Central memory CD8-positive, alpha-beta T cell (primary cell): ENCODE measurements around the gene LGALS14.
"Not testable (repeated sequence)": the region's sequence is repeated elsewhere in the genome, so short reads cannot be mapped to it uniquely, and the experiment has no call there.

Experiments
- ATAC-seq: fragments of 150-1000 bp; cut with Tn5 transposase; replicated peaks from 2 replicates; pipeline ENCODE4 v1.10.0; 2022; ENCODE audit warnings: mild to moderate bottlenecking, moderate FRiP score, moderate number of reproducible peaks; ENCODE audit not compliant: poor library complexity, severe bottlenecking; ENCODE audit errors: extremely low read depth
- DNase-seq, 2 donors: peaks; one replicate each; pipeline ENCODE4 v3.0.0; 2021; ENCODE audit warnings: low spot score in 2 of 2
- H3K27ac Mint-ChIP-seq: one replicate; pipeline ENCODE4 v1.8.0; 2022; ENCODE audit warnings: low read depth, mild to moderate bottlenecking, moderate library complexity, mixed read lengths
- H3K27me3 Mint-ChIP-seq: one replicate; pipeline ENCODE4 v1.8.0; 2022; ENCODE audit warnings: mixed read lengths
- H3K36me3 Mint-ChIP-seq: one replicate; pipeline ENCODE4 v1.8.0; 2022; ENCODE audit warnings: mild to moderate bottlenecking, moderate library complexity, mixed read lengths; ENCODE audit not compliant: insufficient read depth
- H3K4me1 Mint-ChIP-seq: one replicate; pipeline ENCODE4 v1.8.0; 2022; ENCODE audit warnings: mixed read lengths
- H3K4me3 Mint-ChIP-seq: one replicate; pipeline ENCODE4 v1.8.0; 2022; ENCODE audit warnings: mild to moderate bottlenecking, moderate library complexity, mixed read lengths
- H3K9me3 Mint-ChIP-seq: one replicate; pipeline ENCODE4 v1.8.0; 2022; ENCODE audit warnings: mixed read lengths

The LGALS14 gene

DNA sequence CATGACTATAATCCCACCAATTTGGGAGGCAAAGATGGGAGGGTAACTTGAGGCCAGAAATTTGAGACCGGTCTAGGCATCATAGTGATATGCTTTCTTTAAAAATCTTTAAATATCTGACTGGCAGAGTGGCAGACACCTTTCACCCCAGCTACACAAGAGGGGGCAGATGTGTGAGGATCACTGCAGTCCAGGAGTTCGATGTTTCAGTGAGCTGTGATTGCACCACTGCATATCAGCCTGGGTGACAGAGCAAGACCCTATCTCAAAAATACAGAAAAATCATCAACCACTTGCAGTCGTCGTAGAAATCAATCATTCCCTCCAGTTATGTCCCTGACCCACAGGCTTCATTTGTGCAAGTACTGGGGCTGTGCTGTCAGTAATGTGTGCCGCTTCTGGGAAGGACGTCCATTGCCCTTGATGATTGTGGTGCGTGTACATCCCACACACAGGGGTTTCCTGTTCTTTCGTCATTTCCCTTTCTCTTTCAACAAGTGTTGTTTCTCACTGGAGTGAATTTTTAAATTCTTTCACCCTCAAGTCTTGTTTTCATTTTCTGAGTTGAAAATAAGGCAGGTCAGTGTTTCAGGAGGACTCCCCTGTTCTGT lies 1.4 kb downstream of the LGALS14 start:
- H3K27ac Mint-ChIP-seq: no peak overlapping the region
- no peaks in the 10 kb centered on the region for H3K9me3 Mint-ChIP-seq
- DNase-seq: no peak
- H3K36me3 Mint-ChIP-seq: peaks cover 3% of the 10 kb centered on the region
- H3K27me3 Mint-ChIP-seq: peaks cover 17% of the 10 kb centered on the region
- no peaks in the 10 kb centered on the region for H3K4me1 Mint-ChIP-seq
- no peak overlapping the region for H3K4me3 Mint-ChIP-seq
- no peak for ATAC-seq

DNA sequence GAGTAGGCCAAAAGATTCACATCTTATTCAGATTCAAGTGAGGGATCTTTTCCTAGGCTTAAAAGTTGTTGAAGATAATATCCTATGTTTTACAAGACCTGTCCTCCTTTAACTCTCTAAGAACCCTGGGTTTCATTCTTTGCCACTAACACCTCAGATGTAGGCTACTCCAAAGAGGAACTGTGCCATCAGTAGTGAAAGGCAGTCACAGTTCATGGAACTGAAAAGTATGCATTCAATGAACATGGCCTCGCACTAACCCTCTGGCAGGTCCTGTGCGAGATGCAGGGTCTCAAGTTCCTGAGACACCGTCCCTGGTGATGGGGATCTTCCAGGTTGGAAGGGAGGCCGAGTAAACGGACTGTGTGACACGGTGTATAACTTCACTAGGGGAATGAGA lies 4.3 kb downstream of the LGALS14 start:
- DNase-seq (no peak), ATAC-seq (no peak)
- Mint-ChIP-seq H3K9me3 (no peaks in the 10 kb centered on the region), H3K27ac (no peak overlapping the region), H3K4me1 (no peaks in the 10 kb centered on the region), H3K36me3 (peaks cover 3% of the 10 kb centered on the region), H3K27me3 (peaks cover 9% of the 10 kb centered on the region), H3K4me3 (no peak overlapping the region)

DNA sequence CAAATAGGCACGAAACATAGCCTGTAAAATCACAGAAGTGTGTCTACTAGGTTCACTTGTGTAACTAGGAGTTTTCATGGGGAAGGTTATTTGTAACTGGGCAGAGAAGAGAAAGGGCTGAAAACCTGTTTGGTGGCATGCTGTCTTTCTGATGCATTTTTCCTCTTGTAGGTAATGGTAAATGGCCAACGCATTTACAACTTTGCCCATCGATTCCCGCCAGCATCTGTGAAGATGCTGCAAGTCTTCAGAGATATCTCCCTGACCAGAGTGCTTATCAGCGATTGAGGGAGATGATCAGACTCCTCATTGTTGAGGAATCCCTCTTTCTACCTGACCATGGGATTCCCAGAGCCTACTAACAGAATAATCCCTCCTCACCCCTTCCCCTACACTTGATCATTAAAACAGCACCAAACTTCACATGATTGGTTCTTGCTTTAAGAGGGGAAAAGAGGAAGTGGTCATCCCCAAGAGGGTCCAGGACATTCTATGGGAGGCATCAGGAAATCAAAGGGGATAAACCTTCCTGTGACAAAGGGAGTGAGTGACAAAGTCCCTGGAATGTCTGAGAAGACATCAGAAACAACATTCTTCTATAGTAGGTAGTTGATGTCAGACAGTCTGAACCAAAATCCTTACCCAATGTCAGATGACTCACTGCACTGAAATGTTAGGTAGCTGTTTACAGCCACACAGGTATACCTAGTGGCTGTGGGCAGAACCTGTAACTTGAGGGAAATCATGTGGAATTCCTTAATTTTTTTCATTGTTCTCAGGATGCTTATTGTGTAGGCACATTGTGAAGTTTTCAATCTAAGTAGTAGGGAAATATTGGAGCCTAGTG lies 5.0 kb downstream of the LGALS14 start:
- no peak for DNase-seq
- Mint-ChIP-seq H3K27ac (no peak overlapping the region), H3K4me3 (no peak overlapping the region), H3K9me3 (no peaks in the 10 kb centered on the region), H3K36me3 (peaks cover under 1% of the 10 kb centered on the region), H3K4me1 (no peaks in the 10 kb centered on the region), H3K27me3 (peaks cover 9% of the 10 kb centered on the region)
- no peak for ATAC-seq

DNA sequence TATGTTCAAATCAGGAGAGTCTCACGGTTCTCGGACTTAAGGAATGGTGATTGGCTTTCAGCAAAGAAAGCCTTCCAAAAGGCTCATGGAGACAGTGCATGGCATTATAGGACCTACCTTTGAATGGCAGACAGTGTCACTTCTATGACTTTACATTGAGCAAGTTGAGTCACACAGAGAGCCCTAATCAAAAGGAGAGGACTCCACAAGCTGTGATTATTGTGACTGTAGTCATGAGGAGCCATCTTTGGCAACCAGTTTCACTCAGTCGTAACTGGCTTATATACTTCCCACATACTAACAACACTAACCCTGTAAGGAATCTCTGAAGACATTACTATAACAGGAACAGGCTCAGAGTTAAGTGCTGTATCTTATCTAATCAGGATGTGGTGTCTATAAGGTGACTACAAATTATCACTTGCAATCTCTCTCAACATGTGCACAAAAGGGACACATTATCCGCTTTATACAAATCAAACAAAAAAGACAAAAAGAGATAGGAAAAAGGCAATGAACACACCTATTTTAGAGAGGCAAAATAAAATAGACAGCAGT lies 6.1 kb downstream of the LGALS14 start:
- ATAC-seq (no peak), DNase-seq (no peak)
- no peaks in the 10 kb centered on the region for H3K4me1 Mint-ChIP-seq
- H3K9me3 Mint-ChIP-seq: no peaks in the 10 kb centered on the region
- no peak overlapping the region for H3K27ac Mint-ChIP-seq
- peaks cover 14% of the 10 kb centered on the region for H3K27me3 Mint-ChIP-seq
- no peaks in the 10 kb centered on the region for H3K36me3 Mint-ChIP-seq
- no peak overlapping the region for H3K4me3 Mint-ChIP-seq

DNA sequence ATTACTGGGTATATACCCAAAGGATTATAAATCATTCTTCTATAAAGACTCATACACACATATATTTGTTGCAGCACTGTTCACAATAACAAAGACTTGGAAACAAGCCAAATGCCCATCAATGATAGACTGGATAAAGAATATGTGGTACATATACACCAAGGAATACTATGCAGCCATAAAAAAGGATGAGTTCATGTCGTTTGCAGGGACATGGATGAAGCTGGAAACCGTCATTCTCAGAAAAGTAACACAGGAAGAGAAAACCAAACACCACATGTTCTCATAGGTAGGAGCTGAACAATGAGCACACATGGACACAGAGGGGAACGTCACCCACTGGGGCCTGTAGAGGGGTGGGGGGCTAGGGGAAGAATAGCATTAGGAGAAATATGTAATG lies 15.9 kb downstream of the LGALS14 start:
- not testable (repeated sequence) for H3K27ac Mint-ChIP-seq, ATAC-seq, H3K9me3 Mint-ChIP-seq, H3K36me3 Mint-ChIP-seq, H3K4me3 Mint-ChIP-seq, H3K4me1 Mint-ChIP-seq, DNase-seq
- H3K27me3 Mint-ChIP-seq: peaks cover 85% of the 10 kb centered on the region

DNA sequence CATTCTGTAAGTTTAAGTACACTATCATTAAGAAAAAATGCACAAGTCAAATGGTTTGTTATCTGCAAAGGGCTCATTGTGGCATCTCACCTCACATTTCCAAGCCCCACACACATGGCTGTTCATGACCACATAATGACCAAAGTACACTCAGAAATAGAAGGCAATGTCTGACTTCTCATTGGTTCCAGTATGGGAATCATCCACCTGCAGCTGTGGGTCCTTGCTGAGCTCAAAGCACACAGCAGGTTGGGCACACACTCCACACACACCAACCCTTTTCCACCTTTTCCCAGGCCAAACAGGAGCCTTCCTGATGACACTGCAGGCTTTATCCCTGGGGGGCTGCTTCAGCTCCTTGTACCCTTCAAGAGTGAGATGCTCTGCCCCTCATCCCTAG lies 21.7 kb downstream of the LGALS14 start:
- no peaks in the 10 kb centered on the region for H3K9me3 Mint-ChIP-seq
- H3K4me1 Mint-ChIP-seq: no peaks in the 10 kb centered on the region
- H3K27ac Mint-ChIP-seq: no peak overlapping the region
- H3K36me3 Mint-ChIP-seq: no peaks in the 10 kb centered on the region
- no peak for DNase-seq
- no peak for ATAC-seq
- peaks cover 85% of the 10 kb centered on the region for H3K27me3 Mint-ChIP-seq
- no peak overlapping the region for H3K4me3 Mint-ChIP-seq

DNA sequence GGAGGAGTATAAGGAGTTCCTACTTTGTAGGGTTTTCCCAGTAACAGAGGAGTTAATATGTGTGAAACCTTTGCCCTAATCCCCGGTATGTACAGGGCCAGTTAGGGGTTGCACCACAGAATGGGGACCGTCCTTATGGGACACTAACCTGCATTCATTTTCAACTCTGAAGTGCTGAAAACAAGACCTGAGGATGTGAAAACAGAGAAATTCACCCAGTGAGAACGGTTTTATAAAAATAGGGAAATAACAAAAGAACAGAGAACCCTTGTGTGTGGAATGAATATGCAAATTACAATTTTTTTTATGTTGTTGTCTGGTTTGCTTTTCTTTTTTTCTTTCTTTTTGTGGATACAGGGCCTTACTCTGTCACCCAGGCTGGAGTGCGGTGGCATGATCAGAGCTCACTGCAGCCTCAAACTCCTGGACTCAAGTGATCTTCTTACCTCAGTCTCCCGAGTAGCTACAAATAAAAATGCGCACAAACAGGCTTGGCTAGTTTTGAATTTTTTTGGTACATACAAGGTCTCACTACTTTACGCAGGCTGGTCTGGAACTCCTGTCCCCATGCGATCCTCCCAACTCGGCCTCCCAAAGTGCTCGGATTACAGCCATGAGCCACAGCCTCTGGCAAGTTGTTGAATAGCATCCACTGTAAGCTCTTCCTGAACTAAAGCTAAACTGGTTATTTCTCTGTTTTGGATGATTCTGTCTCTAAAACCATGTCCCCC lies 23.0 kb downstream of the LGALS14 start:
- ATAC-seq (no peak), DNase-seq (no peak)
- H3K4me1 Mint-ChIP-seq: no peaks in the 10 kb centered on the region
- peaks cover 76% of the 10 kb centered on the region for H3K27me3 Mint-ChIP-seq
- H3K36me3 Mint-ChIP-seq: no peaks in the 10 kb centered on the region
- no peak overlapping the region for H3K4me3 Mint-ChIP-seq
- H3K27ac Mint-ChIP-seq: no peak overlapping the region
- H3K9me3 Mint-ChIP-seq: no peaks in the 10 kb centered on the region

DNA sequence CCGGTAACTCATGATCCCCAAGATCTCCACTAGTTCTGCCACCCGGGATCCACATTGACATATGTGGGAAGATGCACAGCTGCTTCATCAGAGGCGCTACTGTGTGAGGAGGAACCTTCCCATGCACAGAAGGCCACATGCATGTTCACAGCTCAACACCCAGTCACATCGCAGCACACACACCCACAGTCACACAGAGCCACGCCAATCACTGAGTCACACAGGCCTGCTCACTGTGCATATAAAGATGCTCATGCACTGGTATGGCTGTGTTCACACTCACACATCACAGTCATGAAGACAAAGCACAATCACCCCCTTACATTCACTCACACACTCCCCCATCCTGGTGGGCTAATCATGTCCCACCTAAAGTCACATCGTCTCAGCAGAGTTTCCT lies 23.8 kb downstream of the LGALS14 start:
- ATAC-seq (no peak), DNase-seq (no peak)
- Mint-ChIP-seq H3K4me3 (no peak overlapping the region), H3K27ac (no peak overlapping the region), H3K36me3 (no peaks in the 10 kb centered on the region), H3K27me3 (peaks cover 68% of the 10 kb centered on the region), H3K9me3 (no peaks in the 10 kb centered on the region), H3K4me1 (no peaks in the 10 kb centered on the region)

DNA sequence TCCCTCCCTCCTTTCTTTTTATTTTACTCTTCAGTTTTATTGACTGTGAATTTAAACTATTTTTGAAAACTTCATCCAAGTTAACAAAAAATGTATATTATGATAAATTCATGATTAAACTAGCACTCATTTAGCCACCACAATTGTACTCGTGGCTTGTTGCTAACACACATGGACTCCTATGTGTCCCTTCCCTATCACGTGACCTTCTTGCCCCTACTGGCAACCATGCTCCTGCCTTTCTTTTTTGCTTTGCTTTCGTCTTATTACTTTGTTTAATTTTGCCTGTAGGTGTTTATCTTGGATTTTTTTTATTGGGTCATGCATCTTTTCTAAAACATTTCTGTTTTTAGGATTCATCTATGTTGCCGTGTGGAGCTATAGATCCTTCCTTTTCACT lies 25.3 kb downstream of the LGALS14 start:
- H3K4me1 Mint-ChIP-seq: no peaks in the 10 kb centered on the region
- H3K4me3 Mint-ChIP-seq: no peak overlapping the region
- no peak overlapping the region for H3K27ac Mint-ChIP-seq
- no peaks in the 10 kb centered on the region for H3K36me3 Mint-ChIP-seq
- no peak for ATAC-seq
- peaks cover 53% of the 10 kb centered on the region for H3K27me3 Mint-ChIP-seq
- DNase-seq: no peak
- H3K9me3 Mint-ChIP-seq: no peaks in the 10 kb centered on the region

DNA sequence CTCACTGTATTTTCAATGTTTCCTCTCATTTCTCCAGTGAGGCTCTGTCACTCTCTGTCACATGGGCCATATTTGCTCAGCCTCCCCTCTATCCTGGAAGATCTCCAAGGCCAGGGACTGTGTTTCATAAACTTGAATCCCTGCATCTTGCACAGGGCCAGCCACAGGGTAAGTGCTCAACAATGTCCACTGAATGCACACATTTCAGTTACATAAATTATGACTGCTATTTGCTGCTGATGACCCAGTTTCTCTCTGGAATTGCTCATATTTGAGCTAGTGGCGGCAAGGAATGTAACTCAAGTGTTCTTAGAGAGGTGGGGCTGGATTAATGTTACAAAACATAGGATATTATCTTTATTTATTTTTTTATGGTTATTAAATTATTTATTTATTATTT lies 27.4 kb downstream of the LGALS14 start:
- DNase-seq (no peak), ATAC-seq (no peak)
- no peak overlapping the region for H3K27ac Mint-ChIP-seq
- no peaks in the 10 kb centered on the region for H3K4me1 Mint-ChIP-seq
- no peaks in the 10 kb centered on the region for H3K9me3 Mint-ChIP-seq
- H3K27me3 Mint-ChIP-seq: peaks cover 34% of the 10 kb centered on the region
- no peak overlapping the region for H3K4me3 Mint-ChIP-seq
- H3K36me3 Mint-ChIP-seq: no peaks in the 10 kb centered on the region

DNA sequence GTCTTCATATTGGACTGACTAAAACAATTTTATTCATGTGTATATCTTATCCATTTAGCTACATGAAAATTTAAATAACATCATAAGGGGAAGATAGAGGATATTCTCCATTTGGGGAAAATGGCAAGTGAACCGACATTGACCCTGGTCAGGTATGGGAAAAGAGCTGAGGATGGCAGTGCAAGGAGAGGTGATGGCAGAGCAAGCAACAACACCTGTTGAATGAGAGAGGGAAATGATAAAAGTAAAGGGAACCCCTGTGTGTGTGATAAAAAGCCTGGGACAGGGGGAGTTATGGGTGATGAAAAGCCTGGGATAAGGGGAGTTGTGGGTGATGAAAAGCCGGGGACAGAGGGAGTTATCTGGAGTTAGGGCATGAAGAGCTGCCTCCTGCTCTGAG lies 29.6 kb downstream of the LGALS14 start:
- Mint-ChIP-seq H3K27me3 (peaks cover 31% of the 10 kb centered on the region), H3K4me1 (no peaks in the 10 kb centered on the region), H3K4me3 (no peak overlapping the region), H3K9me3 (no peaks in the 10 kb centered on the region), H3K36me3 (no peaks in the 10 kb centered on the region), H3K27ac (no peak overlapping the region)
- DNase-seq: no peak
- no peak for ATAC-seq

DNA sequence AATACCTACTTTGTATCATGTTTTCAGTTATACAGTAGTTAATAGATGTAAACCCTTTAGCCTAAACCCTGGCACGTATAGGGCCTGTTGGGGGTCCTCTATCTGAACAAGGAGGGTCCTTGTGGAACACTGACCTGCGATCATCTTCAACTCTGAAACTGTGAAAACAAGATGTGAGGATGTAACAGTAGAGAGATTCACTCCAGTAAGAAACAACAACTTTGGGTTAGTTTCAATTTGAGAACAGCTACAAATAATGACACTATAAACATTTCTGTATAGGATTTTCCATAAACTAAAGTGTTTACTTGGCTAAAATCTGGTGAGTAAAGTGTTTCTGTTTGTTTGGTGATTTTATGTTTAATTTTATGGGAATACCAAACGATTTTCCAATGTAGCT lies 31.4 kb downstream of the LGALS14 start:
- H3K27ac Mint-ChIP-seq: no peak overlapping the region
- no peak for ATAC-seq
- DNase-seq: no peak
- no peak overlapping the region for H3K4me3 Mint-ChIP-seq
- no peaks in the 10 kb centered on the region for H3K4me1 Mint-ChIP-seq
- peaks cover 23% of the 10 kb centered on the region for H3K27me3 Mint-ChIP-seq
- H3K9me3 Mint-ChIP-seq: no peaks in the 10 kb centered on the region
- H3K36me3 Mint-ChIP-seq: no peaks in the 10 kb centered on the region
